ENCODE data around the gene SLC25A22. TPM values are rescaled to one million over a fixed set of nuclear protein-coding genes. Genes with fewer than 3 reads are reported as not detected.

SLC25A22 gene
- total and polyA plus RNA-seq, 8 donors = 12.5 to 29.4 (median 17.0) TPM

DNA sequence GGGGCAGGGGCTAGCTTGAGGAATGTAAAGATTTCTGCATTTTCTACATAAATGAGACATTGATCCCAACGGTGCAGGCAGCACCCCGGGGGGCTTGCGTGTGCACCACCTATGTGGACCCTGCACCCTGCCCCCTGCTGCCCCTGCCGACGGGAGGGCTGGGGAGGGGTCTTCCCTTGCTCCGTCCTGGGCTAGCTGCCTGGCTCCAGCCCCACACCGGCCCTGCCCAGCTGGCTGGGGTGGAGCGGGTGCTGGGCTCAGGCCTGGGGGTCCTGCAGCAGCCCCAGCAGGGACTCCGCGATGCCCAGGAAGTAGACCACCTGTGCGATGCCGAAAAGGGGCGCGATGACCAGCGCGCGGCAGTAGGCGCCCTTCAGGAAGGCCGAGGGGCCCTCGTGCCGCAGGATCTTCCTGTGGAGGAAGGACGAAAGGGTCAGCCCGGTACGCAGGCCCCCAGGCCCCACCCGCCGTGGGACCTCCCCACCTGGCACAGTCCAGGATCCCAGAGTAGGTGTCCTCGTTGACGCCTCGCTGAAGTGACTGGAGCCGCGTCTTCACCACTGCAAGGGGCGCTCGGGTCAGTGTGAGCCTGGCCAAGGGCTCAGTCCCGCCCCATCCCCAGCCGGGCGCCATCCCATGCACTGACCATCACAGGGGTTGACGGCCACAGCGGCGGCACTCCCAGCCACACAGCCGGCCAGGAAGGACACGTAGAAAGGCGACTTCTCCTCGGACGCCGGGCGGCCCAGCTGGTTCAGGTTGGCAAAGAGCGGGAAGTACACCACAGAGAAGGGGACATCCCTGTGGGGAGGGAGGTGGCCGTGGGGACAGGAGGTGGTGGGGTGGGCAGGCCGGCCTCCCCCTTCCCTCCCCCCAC is 6.2 kb downstream of the SLC25A22 start:
- no peak for ATAC-seq
- Histone ChIP-seq H3K9me3 (no peaks in the 10 kb centered on the region), H3K27ac (no peak overlapping the region), H3K4me3 (no peak overlapping the region), H3K27me3 (peaks cover 0 to 31% of the 10 kb centered on the region in 2 donors), H3K4me1 (peaks cover 17 to 26% of the 10 kb centered on the region in 2 donors), H3K36me3 (peaks cover 0 to 37% of the 10 kb centered on the region in 2 donors)
- intact Hi-C loops (cut with DNase I) = no loop called here
- TF ChIP-seq, protein P1, sequence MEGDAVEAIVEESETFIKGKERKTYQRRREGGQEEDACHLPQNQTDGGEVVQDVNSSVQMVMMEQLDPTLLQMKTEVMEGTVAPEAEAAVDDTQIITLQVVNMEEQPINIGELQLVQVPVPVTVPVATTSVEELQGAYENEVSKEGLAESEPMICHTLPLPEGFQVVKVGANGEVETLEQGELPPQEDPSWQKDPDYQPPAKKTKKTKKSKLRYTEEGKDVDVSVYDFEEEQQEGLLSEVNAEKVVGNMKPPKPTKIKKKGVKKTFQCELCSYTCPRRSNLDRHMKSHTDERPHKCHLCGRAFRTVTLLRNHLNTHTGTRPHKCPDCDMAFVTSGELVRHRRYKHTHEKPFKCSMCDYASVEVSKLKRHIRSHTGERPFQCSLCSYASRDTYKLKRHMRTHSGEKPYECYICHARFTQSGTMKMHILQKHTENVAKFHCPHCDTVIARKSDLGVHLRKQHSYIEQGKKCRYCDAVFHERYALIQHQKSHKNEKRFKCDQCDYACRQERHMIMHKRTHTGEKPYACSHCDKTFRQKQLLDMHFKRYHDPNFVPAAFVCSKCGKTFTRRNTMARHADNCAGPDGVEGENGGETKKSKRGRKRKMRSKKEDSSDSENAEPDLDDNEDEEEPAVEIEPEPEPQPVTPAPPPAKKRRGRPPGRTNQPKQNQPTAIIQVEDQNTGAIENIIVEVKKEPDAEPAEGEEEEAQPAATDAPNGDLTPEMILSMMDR (IDR thresholded peaks at IDR 0.05) = no peak
- peak in 1 of 4 donors; percentile 75 for DNase-seq

DNA sequence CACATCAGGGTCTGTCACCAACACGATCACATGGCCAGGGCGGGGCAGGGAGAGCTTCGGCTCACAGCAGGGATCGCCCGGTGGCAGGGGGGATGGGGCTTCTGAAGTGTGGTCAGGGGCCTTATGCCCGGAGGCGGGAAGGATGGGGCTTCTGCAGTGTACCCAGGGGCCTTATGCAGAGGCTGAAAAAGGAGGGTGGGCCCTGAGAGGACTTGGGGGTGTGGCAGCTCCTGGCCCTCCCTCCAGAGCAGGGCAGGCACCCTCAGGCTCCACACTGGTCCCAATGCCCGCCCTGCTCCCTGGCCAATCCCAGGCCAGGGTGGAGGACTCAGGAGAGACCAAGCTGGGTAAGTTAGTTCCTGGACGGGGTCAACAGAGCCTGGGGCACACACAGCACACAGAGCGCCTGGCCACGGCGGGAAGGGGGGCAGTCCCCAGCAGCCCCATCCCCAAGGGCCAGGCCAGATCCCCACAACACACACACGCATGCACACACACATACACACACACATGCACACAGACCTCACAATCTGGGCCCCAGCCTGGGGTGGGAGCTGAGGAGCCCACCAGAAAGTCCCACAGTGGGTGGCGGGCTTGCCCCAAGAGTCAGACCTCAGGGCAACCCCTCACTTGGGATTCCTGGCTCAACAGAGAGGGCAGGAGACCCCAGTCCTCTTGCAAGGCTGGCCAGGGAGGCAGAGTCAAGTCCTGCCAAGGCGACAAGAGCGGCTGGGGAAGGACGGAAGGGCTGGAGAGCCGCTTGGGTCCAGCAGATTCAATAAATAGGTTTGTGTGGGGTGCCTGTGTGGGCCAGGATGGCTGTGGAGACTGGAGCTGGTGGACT is 7.1 kb downstream of the SLC25A22 start:
- intact Hi-C loops (cut with DNase I) = no loop called here
- Histone ChIP-seq H3K4me3 (no peak overlapping the region), H3K27me3 (peaks cover 0 to 31% of the 10 kb centered on the region in 2 donors), H3K36me3 (peaks cover 0 to 37% of the 10 kb centered on the region in 2 donors), H3K4me1 (peaks cover 10 to 17% of the 10 kb centered on the region in 2 donors), H3K27ac (no peak overlapping the region), H3K9me3 (no peaks in the 10 kb centered on the region)
- no peak for DNase-seq
- TF ChIP-seq, protein P1 (IDR thresholded peaks at IDR 0.05) = no peak
- ATAC-seq = no peak

DNA sequence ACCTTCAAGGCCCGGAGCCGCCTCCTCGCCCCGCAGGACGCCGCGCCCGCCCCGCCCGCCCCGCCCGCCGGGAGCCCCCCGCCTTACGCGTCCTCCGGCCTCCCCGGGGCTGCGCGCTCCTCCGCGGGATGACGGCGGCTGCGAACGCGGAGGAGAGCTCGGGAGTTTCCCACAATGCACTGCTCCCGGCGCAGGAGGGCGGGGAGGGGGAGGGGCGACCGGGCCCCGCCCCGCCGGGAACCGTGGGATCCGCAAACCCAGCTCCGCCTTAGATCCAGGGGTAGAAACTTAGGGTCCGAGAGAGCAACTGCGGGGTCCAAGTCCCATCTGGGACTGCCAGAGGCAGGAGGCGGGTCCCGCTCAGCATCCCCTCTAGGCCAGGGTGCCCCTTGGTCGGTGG is 8.1 kb downstream of the SLC25A22 start, which contains the start of gene CEND1:
TSS of gene CEND1 (minus strand) at position 148 of the 400 bp plus-strand sequence. CDS start 1,514 bp downstream, outside the sequence.
- TF ChIP-seq, protein P1 (IDR thresholded peaks at IDR 0.05) = no peak
- H3K36me3 ChIP-seq = peaks cover 0 to 37% of the 10 kb centered on the region in 2 donors
- H3K27ac ChIP-seq = no peak within 1 kb of the TSS
- H3K4me1 ChIP-seq = peaks cover under 1 to 7% of the 10 kb centered on the region in 2 donors
- DNase-seq (peak in 1 of 4 donors; percentile 78), ATAC-seq (no peak)
- H3K4me3 ChIP-seq = no peak within 1 kb of the TSS
- peaks cover 0 to 31% of the 10 kb centered on the region in 2 donors for H3K27me3 ChIP-seq
- no peaks in the 10 kb centered on the region for H3K9me3 ChIP-seq
- intact Hi-C loops (cut with DNase I) = no loop called here

DNA sequence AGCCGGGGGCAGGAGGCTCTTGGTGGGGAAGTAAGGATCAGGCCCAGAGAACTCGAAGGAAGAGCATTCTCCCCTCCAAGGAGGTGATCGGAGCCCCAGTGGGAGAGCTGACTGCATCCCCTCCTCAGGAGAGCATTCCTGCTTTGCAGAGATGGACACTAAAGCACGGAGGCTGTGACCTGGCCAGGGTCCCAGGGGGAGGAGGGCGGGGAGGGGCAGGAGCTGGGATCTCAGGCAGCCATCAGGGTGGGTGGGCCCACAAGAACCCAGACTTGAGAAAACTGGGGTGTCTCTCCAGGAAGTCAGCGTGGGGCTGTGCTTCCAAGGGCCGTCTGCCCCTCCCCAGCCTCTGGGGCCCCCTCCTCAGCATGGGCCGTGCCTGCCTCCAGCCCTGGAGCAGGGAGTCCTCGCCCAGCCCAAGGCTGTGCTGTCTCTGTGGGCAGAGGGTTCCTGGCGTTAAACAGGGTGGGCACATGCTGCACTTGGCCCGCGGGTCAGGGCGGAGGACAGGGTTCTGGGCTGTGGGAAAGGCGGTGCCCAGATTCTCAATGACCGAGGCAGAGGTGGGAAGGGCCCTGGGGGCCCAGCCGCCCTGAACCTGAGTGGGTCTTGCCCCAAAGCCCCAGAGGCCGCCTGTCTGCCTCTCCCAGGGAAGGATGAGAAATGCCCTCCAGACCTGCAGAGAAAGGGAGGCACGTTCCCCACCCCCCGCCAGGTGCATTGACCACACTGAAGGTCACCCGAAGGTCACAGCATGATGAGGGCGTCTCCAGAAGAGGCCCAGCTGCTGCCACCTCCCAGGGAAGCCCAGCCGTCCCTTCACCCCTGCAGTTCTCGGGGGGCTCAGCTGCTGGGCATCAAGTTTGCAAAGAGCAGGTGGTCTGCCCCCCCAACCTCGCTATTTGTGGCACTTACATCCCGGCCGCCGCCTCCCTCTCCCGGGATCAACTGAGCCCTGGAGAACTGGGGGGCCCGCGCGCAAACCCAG is 8.8 kb downstream of the SLC25A22 start:
- ATAC-seq = no peak
- intact Hi-C loops (cut with DNase I) = no loop called here
- Histone ChIP-seq H3K27me3 (peaks cover 0 to 31% of the 10 kb centered on the region in 2 donors), H3K4me1 (no peaks in the 10 kb centered on the region), H3K27ac (no peak overlapping the region), H3K36me3 (peaks cover 0 to 32% of the 10 kb centered on the region in 2 donors), H3K9me3 (no peaks in the 10 kb centered on the region), H3K4me3 (no peak overlapping the region)
- DNase-seq = no peak
- TF ChIP-seq, protein P1 (IDR thresholded peaks at IDR 0.05) = no peak
